ENCODE results near the gene SLC43A2.

DNA sequence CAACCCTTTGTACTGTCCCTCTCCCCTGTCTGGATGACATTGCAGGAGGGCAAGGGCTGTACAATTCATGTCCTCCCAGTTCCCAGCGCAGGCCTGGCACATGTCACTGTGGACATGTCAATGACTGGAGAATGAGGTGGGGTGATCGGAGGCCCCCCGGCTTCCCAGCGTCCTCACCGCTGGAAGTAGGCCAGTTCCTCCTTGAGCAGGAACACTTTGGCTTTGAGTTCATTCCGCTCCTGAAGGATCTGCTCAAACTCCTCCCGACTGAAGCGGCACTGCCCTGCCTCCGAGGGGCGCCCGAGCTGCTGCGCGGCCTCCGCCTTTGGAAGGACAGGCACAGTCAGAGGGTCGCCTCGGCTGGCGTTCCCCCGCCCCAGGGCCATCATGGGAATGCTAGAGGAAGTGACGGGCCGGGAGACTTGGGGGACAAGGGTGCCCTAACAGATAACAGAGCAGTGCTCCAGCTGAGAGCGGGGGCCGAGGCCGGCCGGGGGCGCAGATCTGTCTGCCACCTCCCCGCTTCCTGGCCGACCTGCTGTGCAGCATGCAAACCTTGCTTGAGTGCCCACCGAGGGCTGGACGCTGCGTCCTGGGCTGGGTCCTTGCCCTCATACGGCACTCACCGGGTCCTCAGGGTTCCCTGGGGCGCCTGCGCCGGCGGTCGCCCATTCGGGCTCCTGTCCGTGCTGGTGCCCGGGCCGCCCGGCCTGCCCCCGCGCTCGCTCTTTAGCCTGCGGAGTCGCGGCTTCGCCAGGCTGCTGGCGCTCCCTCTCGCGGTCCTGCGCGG is 19.7 kb upstream of the SLC43A2 start:
- TF ChIP-seq, protein P1, sequence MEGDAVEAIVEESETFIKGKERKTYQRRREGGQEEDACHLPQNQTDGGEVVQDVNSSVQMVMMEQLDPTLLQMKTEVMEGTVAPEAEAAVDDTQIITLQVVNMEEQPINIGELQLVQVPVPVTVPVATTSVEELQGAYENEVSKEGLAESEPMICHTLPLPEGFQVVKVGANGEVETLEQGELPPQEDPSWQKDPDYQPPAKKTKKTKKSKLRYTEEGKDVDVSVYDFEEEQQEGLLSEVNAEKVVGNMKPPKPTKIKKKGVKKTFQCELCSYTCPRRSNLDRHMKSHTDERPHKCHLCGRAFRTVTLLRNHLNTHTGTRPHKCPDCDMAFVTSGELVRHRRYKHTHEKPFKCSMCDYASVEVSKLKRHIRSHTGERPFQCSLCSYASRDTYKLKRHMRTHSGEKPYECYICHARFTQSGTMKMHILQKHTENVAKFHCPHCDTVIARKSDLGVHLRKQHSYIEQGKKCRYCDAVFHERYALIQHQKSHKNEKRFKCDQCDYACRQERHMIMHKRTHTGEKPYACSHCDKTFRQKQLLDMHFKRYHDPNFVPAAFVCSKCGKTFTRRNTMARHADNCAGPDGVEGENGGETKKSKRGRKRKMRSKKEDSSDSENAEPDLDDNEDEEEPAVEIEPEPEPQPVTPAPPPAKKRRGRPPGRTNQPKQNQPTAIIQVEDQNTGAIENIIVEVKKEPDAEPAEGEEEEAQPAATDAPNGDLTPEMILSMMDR (IDR thresholded peaks at IDR 0.05): peak in 1 of 3 experiments; percentile 80
- peak in 1 of 2 donors; percentile 20 for TF ChIP-seq POLR2AphosphoS5 (IDR thresholded peaks at IDR 0.05; ENCODE audit: insufficient read depth in 1 of 2, low read depth in 1 of 2)
